K562 (cell line): ENCODE results near the gene DPEP1. TPM values are rescaled to one million over a fixed set of nuclear protein-coding genes. Genes with fewer than 3 reads are reported as not detected.

Source experiments
- polyA plus RNA-seq, 8 experiments: library from polyadenylated mRNA; depleted of rRNA in 4 of 8; stranded (reverse) in 5 of 8; unstranded in 3 of 8; fragments of >200 nt; fragmentation: Nextera tagmentation in 2 of 8; fragmentation: Illumina TruSeq in 1 of 8; extraction: Ambion mirVana in 2 of 8; extraction: Trizol in 1 of 8; gene quantifications; 2 replicates each; pipeline versions ENCODE4 v1.2.1 to v1.2.3, GENCODE V29; 2011 to 2014; ENCODE audit warnings: inconsistent platforms in 1 of 8, missing spikeins in 1 of 8
- total RNA-seq, 7 experiments: library from RNA; depleted of rRNA in 6 of 7; stranded (reverse); fragments of >200 nt in 6 of 7; fragmentation: Illumina TruSeq in 2 of 7; extraction: Trizol in 2 of 7; gene quantifications; 2 replicates each; pipeline versions ENCODE4 v1.2.1 to v1.2.3, GENCODE V29; 2011 to 2021; ENCODE audit warnings: low replicate concordance in 1 of 7
- TF ChIP-seq, protein P1 (sequence below): fragments of 250-450 bp; sonication (Bioruptor Pico); IDR thresholded peaks from 2 replicates; pipeline ENCODE4 v1.5.0; 2022; ENCODE audit warnings: mild to moderate bottlenecking
- TF ChIP-seq, protein P2 (sequence below), 2 experiments: fragments of 450-650 bp in 1 of 2; sonication (generic) in 1 of 2; formaldehyde crosslinking in 1 of 2; IDR thresholded peaks; 2 replicates each; pipeline versions ENCODE4 v1.7.1 to v1.9.0; 2016 to 2022; ENCODE audit warnings: inconsistent platforms in 1 of 2, mild to moderate bottlenecking in 1 of 2, missing genetic modification reagents in 1 of 2

The DPEP1 gene
- total and polyA plus RNA-seq, 9 of the 15 experiments (the other 6 are each of a cell fraction or from before 2014, with no cell fraction given), result 0.14 to 0.31 (median 0.20) TPM; not detected in 6

DNA sequence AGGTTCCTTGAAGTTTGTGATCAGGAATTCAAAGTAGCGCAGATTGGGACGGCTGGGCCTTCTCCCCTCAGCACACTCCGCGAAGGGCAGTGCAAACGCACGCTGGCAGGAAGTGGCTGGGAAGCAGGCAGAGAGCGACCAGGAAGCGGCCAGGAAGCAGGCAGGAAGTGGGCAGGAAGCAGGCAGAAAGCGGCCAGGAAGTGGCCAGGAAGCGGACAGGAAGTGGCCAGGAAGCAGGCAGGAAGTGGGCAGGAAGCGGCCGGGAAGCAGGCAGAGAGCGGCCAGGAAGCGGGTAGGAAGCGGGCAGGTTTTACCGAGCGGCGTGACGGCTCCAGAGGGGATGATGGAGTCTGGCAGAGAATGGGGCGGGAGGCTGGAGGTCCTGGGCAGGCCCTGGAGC lies 3.2 kb downstream of the DPEP1 start (continued):
- TF ChIP-seq, protein P1, sequence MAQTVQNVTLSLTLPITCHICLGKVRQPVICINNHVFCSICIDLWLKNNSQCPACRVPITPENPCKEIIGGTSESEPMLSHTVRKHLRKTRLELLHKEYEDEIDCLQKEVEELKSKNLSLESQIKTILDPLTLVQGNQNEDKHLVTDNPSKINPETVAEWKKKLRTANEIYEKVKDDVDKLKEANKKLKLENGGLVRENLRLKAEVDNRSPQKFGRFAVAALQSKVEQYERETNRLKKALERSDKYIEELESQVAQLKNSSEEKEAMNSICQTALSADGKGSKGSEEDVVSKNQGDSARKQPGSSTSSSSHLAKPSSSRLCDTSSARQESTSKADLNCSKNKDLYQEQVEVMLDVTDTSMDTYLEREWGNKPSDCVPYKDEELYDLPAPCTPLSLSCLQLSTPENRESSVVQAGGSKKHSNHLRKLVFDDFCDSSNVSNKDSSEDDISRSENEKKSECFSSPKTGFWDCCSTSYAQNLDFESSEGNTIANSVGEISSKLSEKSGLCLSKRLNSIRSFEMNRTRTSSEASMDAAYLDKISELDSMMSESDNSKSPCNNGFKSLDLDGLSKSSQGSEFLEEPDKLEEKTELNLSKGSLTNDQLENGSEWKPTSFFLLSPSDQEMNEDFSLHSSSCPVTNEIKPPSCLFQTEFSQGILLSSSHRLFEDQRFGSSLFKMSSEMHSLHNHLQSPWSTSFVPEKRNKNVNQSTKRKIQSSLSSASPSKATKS (CRISPR knock-in tag), result no peak
- TF ChIP-seq, protein P2, sequence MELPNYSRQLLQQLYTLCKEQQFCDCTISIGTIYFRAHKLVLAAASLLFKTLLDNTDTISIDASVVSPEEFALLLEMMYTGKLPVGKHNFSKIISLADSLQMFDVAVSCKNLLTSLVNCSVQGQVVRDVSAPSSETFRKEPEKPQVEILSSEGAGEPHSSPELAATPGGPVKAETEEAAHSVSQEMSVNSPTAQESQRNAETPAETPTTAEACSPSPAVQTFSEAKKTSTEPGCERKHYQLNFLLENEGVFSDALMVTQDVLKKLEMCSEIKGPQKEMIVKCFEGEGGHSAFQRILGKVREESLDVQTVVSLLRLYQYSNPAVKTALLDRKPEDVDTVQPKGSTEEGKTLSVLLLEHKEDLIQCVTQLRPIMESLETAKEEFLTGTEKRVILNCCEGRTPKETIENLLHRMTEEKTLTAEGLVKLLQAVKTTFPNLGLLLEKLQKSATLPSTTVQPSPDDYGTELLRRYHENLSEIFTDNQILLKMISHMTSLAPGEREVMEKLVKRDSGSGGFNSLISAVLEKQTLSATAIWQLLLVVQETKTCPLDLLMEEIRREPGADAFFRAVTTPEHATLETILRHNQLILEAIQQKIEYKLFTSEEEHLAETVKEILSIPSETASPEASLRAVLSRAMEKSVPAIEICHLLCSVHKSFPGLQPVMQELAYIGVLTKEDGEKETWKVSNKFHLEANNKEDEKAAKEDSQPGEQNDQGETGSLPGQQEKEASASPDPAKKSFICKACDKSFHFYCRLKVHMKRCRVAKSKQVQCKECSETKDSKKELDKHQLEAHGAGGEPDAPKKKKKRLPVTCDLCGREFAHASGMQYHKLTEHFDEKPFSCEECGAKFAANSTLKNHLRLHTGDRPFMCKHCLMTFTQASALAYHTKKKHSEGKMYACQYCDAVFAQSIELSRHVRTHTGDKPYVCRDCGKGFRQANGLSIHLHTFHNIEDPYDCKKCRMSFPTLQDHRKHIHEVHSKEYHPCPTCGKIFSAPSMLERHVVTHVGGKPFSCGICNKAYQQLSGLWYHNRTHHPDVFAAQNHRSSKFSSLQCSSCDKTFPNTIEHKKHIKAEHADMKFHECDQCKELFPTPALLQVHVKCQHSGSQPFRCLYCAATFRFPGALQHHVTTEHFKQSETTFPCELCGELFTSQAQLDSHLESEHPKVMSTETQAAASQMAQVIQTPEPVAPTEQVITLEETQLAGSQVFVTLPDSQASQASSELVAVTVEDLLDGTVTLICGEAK (IDR thresholded peaks at IDR 0.05), result peak; percentile 69; the same call in 1 of the 2 replicates
- TF ChIP-seq, protein P2 (CRISPR knock-in tag; IDR thresholded peaks at IDR 0.05), result no peak
